OCI-LY1 (cell line): ENCODE measurements around the gene PTPN3.

ENCODE experiments used
- CTCF ChIP-seq: fragments of 200-600 bp; sonication (generic), shearing (Covaris generic); IDR thresholded peaks from 2 replicates; pipeline ENCODE4 v1.5.1; 2017; ENCODE audit warnings: mild to moderate bottlenecking, antibody characterized with exemption, low read length, moderate library complexity, mixed read lengths
- EZH2 ChIP-seq: fragments of 200-600 bp; sonication (generic), shearing (Covaris generic); IDR thresholded peaks from 2 replicates; pipeline ENCODE4 v1.8.0; 2017; ENCODE audit warnings: borderline replicate concordance, mixed run types, mild to moderate bottlenecking, antibody characterized with exemption, low read length, moderate library complexity, mixed read lengths

- TF ChIP-seq CTCF (no peak), EZH2 (no peak)
These were observed 56.8 kb downstream of the PTPN3 start for GRCh38 chr9:109441296-109441695.
